Lower leg skin (tissue), 4 donors: ENCODE measurements around the gene CGAS. TPM values are rescaled to one million over a fixed set of nuclear protein-coding genes. Genes with fewer than 3 reads are reported as not detected.
A peak's percentile ranks its signal among the peaks of the same experiment; 100 is the strongest.
"Not testable (repeated sequence)": the region's sequence is repeated elsewhere in the genome, so short reads cannot be mapped to it uniquely, and the experiment has no call there.

Experiments used
- DNase-seq, 2 donors: peaks; one replicate each; pipeline ENCODE4 v3.0.0-alpha.2; 2019; ENCODE audit warnings: low spot score in 2 of 2
- H3K4me3 ChIP-seq: fragments of 200-600 bp; sonication (generic); 2 replicates; pipeline ENCODE4 v1.5.1; 2017; ENCODE audit warnings: mild to moderate bottlenecking, low read depth; ENCODE audit not compliant: poor library complexity, severe bottlenecking
- CTCF ChIP-seq, 3 donors: fragments of 450-650 bp; IDR thresholded peaks; one replicate each; pipeline ENCODE4 v1.5.1; 2016; ENCODE audit warnings: antibody characterized with exemption in 3 of 3, mild to moderate bottlenecking in 3 of 3, moderate library complexity in 2 of 3
- POLR2A ChIP-seq, 2 donors: fragments of 450-650 bp; IDR thresholded peaks; one replicate each; pipeline ENCODE4 v1.6.1; 2016 to 2017; ENCODE audit warnings: antibody characterized with exemption in 2 of 2, mild to moderate bottlenecking in 1 of 2, moderate library complexity in 1 of 2
- WGBS, 2 donors: methylation state at CpG; one replicate each; pipeline ENCODE4 v1.1.5; 2018; 5-methylcytosine and 5-hydroxymethylcytosine counted together
- intact Hi-C: fragments of 100-400 bp; cut with DNase I; formaldehyde crosslinking; loops from one replicate; pipeline ENCODE4 v1.15.0; 2023; ENCODE audit warnings: low total_unique reads
- total RNA-seq, 4 donors: library from RNA; depleted of rRNA; stranded (reverse); fragments of >200 nt; gene quantifications; one replicate each; pipeline ENCODE4 v1.1.0, GENCODE V29; 2016

Gene CGAS
- total RNA-seq, 4 donors from 2014 or later = 0.83 to 2.2 (median 1.6) TPM

DNA sequence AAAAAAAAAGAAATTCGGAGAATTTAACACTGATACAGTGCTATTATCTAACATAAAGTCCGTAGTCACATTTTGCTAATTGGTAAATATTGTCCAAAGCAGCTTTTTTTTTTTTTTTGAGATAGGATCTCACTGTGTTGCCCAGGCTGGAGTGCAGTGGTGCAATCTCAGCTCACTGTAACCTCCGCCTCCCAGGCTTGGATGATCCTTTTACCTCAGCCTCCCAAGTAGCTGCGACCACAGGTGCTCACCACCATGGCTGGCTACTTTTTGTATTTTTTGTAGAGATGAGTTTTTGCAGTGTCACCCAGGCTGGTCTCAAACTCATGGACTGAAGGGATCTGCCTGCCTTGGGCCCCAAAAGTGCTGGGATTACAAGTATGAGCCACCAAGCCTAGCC is 25.3 kb upstream of the CGAS start:
- intact Hi-C loops = no loop called here
- no peak overlapping the region for H3K4me3 ChIP-seq
- TF ChIP-seq CTCF (IDR thresholded peaks at IDR 0.05) (no peak), POLR2A (IDR thresholded peaks at IDR 0.05) (no peak)
- 98% methylated on average over 4 of the region's 4 CpGs for WGBS, 2 donors
- DNase-seq = no peak

DNA sequence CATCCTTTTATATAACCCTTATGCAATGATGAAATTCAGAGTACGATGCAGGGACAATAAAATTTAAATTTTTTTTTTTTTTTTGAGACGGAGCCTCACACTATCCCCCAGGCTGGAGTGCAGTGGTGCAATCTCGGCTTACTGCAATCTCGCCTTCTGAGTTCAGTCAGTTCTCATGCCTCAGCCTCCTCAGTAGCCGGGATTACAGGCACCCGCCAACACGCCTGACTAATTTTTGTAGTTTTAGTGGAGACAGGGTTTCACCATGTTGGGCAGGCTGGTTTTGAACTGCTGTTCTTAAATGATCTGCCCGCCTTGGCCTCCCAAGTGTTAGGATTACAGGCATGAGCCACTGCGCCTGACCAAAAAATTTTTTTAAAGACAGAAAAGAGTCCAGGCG is 24.6 kb upstream of the CGAS start:
- no peak for DNase-seq
- intact Hi-C loops = no loop called here
- 96 to 97% methylated on average over 10 of the region's 10 CpGs for WGBS, 2 donors
- no peak for TF ChIP-seq POLR2A (IDR thresholded peaks at IDR 0.05)
- no peak for TF ChIP-seq CTCF (IDR thresholded peaks at IDR 0.05)
- H3K4me3 ChIP-seq = no peak overlapping the region

- intact Hi-C loops = no loop called here
- 80 to 91% methylated on average over 2 of the region's 2 CpGs for WGBS, 2 donors
- no peak overlapping the region for H3K4me3 ChIP-seq
- no peak for TF ChIP-seq POLR2A (IDR thresholded peaks at IDR 0.05)
- TF ChIP-seq CTCF (IDR thresholded peaks at IDR 0.05) = no peak
- no peak for DNase-seq
Measured at GRCh38 chr6:73471686-73472290, 19.7 kb upstream of the CGAS start.

GRCh38 chr6:73461537-73462350 is 9.6 kb upstream of the CGAS start, which contains the start of gene MTO1:
Gene MTO1, plus strand, starts transcription at chr6:73461737. Its CDS starts 118 bp downstream, at chr6:73461855.
- H3K4me3 ChIP-seq = peak within 1 kb of the TSS; percentile 96
- DNase-seq = peak; percentile 93 to 98
- 0% methylated on average over 52 to 55 of the region's 55 CpGs for WGBS, 2 donors
- peak in 1 of 2 donors; percentile 2 for TF ChIP-seq POLR2A (IDR thresholded peaks at IDR 0.05)
- no peak for TF ChIP-seq CTCF (IDR thresholded peaks at IDR 0.05)
- intact Hi-C loops = no loop called here

- TF ChIP-seq POLR2A (IDR thresholded peaks at IDR 0.05) (no peak), CTCF (IDR thresholded peaks at IDR 0.05) (no peak)
- H3K4me3 ChIP-seq = no peak overlapping the region
- DNase-seq = peak in 1 of 2 donors; percentile 34
- intact Hi-C loops = no loop called here
- WGBS, 2 donors = 60 to 73% methylated on average over 5 of the region's 5 CpGs
Measured at GRCh38 chr6:73460056-73460455, 8.0 kb upstream of the CGAS start.

- 67 to 76% methylated on average over 7 of the region's 7 CpGs for WGBS, 2 donors
- peak in 1 of 2 donors; percentile 42 for DNase-seq
- intact Hi-C loops = not testable (repeated sequence)
Measured at GRCh38 chr6:73459474-73459873, 7.4 kb upstream of the CGAS start.

More at GRCh38 chr6:73459474-73459873, 7.4 kb upstream of the CGAS start:
- H3K4me3 ChIP-seq = not testable (repeated sequence)
